CD4-positive, alpha-beta T cell treated with Interferon alpha-2 for 1 hour (primary cell): ENCODE measurements around the gene ZNRD2.
A peak's percentile ranks its signal among the peaks of the same experiment; 100 is the strongest.

Experiments used
- DNase-seq, 2 donors: peaks; one replicate each; pipeline ENCODE4 v3.0.0-alpha.2; 2020 to 2022

ZNRD2 gene

GRCh38 chr11:65574109-65574810 lies 4.0 kb downstream of the ZNRD2 start:
- DNase-seq: peak; percentile 95 to 96

DNA sequence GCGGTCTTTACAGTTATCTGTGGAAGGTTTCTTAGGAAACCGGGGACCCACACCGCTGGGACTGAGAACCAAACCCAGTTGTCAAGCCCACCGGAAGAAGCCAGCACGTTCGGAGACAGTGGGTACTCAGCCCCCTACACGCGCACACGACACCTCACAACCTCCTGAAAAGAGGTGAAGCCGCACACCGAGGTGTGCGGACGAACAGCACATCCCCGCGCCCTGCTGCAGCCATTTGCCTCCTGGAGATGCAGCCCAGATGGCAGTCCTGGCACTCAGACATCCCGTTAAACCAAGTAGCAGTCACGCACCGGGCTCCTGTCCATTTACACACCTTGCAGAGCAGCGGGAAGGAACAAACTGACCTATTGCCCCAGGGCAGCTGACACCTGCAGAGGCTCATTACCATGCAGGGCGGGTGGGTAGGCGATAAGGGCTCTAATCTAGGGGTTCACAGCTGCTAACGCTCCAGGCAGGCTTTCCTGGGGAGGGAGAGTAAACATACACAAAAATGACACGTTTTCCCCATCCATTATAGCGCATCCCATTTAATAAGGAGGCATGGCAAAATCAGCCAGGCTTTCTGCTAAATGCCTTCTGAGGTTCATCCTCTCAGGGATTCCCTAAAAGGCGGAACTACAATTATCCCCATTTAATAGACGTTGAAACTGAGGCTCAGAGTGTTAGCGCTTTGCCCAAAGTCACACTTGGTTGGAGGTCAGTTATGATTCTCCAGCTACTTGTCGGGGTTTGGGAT lies 4.7 kb downstream of the ZNRD2 start:
- no peak for DNase-seq

DNA sequence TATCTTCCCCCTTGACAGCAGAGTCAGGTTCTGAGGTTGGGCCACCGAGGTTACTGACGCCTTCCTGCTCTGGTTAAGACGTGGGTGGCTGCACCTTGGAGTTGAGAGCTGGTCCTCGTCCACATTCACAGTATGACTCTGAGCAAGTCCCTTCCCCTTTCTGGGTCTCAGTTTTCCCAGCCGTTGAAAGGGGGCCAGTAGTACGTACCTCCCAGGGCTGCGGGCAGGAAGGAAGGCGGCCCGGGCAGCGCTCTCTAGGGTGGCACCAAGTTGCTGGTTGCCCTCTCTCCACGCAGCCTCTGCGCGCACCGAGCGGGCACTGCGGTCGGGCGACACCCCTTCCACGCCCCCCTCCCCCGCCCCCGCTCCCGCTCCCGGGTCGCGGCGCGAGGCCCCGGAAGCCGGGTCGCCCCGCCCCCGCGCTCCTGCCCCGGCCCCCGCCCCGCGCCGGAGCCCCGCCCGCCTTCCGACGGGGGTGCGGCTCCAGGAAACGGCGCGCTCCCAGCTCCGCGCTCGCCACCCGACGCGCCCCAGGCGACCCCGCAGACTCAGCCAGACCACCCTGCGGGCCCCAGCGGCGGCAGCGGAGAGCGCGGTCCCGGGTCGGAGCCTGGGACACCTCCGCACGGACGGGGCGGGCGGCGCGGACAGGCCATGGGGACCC lies 5.4 kb downstream of the ZNRD2 start, which contains the start of gene EHBP1L1:
Gene EHBP1L1 (plus strand): TSS at position 486 of the 664 bp plus-strand sequence. CDS start 250 bp downstream, outside the sequence.
- peak; percentile 84 to 89 for DNase-seq

DNA sequence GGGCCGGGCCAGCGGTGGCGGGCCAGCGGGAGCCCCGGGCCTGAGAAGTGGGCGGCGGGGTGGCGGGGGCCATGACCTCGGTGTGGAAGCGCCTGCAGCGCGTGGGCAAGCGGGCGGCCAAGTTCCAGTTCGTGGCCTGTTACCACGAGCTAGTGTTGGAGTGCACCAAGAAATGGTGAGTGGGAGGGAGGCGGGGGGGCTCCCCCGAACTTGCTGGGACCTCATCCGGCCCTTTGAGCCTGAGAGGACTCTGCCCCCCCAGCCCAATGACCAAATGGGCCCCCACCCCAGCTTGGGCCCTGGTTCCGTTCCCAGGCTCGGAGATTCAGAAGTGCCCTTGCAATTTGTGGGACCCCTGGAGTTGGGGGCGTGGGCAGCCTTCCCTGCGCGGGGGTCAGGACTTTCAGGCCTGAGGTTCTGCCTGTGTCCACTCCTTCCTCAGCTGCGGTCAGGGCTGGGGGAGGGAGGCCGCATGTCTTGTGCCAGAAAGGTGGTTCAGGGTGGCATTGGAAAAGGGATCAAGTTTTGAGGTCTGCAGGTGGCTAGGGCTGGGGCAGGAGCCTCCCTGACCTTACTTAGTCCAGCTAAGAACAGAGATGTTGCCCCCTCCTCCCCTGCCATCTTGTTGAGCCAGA lies 6.1 kb downstream of the ZNRD2 start:
- no peak for DNase-seq

DNA sequence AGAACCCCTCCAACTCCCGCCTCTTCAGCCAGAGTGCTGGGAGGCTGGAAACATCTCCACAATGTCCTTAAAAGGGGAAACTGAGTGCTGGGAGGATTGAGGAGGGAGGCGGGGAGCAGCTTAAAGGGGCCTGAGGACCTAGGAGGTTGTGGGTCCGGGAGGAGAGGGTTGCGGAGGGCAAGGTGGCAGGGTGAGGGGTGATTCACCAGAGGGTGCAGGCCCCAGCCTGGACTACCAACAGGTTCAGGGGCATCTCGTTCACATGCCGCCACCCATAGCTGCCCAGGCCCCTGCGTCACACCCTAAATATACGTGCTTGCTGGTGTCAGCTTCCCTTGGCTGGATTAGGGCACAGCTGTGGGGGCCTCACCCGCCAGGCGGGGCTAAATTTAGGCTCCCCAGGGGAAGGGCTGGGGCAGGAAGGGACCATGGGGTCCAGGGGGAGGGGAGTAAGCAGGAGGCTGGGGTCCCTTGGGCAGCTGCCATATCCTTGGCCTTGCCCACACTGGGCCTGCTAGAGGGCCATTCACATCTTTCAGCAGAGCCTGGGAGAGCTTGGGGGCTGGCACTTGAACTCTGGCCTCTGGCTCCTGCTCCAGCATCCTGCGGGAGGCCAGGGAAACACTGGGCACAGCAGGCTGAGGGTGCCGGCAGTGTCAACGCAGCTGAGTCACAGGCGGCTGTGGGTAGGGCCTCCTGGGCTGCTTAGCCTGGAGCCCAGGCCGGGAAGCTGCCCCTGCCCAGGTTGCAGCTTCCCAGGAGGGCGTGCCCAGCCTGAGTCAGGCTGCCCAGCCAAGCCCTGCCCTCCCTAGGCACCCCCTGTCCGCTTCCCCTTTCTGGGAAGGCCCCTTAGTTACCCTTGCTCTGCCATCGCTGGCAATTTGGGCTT lies 6.8 kb downstream of the ZNRD2 start:
- peak; percentile 47 to 76 for DNase-seq

GRCh38 chr11:65577756-65578109 lies 7.5 kb downstream of the ZNRD2 start:
- no peak for DNase-seq

GRCh38 chr11:65578134-65578533 lies 7.9 kb downstream of the ZNRD2 start:
- DNase-seq: no peak

DNA sequence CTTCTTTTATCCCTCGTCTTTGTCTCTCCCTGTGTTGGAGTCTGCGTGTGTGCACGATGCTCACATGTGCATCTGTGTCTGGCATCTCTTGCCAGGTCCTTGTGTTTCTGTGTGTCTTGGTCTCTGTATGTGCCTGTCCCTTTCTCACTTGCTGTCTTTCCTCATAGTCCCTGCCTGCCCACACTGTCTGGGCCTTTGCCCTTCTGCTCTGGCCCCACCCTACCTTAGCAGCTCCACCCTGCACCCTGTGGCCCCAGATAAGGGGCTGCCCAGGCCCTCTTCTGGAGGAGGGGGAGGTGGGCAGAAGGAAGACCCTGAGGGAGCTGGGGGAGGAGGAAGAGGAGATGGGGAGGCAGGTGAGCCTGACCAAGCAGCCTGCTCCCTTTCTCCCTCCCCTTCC lies 8.4 kb downstream of the ZNRD2 start:
- no peak for DNase-seq

- DNase-seq: no peak
These were observed 9.0 kb downstream of the ZNRD2 start for GRCh38 chr11:65579291-65579690.

DNA sequence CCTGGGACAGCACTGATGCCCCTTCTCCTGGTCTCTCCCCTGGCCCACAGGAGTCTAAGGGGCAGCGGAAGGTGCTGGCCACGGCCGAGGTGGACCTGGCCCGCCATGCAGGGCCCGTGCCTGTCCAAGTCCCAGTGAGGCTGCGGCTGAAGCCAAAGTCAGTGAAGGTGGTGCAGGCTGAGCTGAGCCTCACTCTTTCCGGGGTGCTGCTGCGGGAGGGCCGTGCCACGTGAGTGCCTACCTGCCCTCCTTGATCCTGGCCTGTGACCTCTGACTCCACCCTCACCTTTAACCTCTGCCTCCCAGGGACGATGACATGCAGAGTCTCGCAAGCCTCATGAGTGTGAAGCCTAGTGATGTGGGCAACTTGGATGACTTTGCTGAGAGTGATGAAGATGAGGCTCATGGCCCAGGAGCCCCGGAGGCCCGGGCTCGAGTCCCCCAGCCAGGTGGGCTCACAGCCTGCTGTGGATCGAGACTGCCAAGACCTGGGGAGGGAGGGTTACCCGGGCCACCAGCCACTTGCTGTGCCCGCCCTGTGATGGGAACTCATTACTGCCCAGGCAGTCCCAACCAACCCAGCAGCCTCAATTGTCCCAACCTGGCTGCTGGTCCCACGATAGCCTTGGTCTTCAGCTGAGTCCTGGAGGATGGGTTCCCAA lies 9.9 kb downstream of the ZNRD2 start:
- DNase-seq: no peak

GRCh38 chr11:65580756-65581155 lies 10.5 kb downstream of the ZNRD2 start:
- no peak for DNase-seq

DNA sequence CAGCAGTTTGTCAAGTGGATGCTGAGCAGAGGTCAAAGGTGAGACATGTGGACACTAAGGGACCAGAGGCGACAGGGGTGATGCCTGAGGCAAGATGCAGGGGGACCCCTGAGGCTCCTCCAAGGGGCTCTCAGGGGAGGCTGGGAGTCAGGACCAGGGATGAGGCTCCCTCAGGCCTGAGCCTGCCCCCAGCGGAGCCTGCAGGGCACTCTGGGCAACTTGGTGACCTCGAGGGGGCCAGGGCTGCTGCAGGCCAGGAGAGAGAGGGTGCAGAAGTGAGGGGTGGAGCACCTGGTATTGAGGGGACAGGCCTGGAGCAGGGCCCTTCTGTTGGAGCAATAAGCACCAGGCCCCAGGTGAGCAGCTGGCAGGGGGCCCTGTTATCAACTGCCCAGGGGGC lies 11.7 kb downstream of the ZNRD2 start:
- no peak for DNase-seq

GRCh38 chr11:65583589-65583988 lies 13.3 kb downstream of the ZNRD2 start:
- no peak for DNase-seq

- DNase-seq: no peak
These were observed 13.8 kb downstream of the ZNRD2 start for GRCh38 chr11:65584106-65584505.

GRCh38 chr11:65584723-65585171 lies 14.5 kb downstream of the ZNRD2 start:
- no peak for DNase-seq

GRCh38 chr11:65585396-65586246 lies 15.3 kb downstream of the ZNRD2 start:
- DNase-seq: no peak

GRCh38 chr11:65586247-65586630 lies 16.0 kb downstream of the ZNRD2 start:
- no peak for DNase-seq

DNA sequence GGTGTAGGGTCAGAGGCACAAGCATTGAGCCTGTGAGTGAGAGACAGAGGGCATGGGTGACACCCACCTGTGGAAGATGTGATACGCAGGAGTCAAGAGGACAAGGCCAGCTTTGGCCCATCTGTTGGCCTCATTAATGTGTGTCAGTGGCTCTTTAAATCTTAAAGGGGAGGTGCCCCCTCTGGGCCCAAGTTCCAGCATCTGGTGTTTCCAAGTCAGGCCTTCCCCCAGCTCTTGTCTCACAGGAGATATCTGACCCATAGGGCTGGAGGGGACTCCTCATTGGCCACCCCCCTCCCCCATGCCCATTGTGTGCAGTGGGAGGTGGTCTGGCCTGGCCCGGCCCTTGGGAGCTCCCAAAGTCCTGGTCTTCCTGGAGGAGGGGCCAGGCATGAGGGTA lies 16.4 kb downstream of the ZNRD2 start:
- no peak for DNase-seq

DNA sequence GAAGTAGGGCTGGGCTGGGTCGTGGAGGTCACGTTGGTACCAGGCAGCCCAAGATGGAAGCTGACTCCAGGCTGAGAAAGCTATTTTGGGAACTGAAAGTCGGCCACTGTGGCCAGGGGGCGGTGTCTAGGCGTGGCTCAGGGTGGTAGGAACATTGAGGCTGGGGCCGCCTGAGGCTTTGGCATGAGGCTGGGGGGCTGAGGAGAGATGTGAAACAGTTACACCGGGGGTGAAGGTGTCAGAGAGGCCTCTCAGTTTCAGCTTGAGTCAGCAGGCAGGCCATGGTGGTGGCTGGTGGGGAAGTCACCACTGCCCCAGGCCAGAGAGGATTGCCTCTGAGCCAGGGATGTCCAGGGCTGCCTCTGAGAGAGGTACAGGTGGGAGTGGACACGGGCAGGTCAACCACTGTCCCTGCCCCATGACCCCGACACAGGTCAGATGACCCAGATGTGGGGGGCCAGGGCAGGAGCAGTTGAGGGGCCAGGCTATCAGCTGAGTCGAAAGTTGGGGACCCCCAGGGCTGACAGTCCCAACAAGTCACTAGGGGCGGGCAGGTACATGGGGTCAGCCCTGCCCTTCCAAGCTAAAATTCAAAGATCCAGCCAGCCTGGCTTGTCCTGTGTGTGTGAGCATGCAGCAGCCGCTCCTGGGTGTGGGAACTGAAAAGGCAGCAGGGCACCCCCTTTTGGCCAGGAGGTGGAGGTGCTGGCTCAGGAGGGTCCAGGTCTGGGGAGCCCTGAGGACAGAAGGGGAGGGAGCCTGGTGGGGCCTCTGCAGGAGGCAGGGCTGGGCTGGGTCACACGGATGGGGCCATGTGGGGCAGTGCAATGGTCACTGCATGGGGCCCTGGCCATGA lies 18.1 kb downstream of the ZNRD2 start:
- peak; percentile 83 to 85 for DNase-seq
